HepG2 (cell line): ENCODE measurements around the gene SLC27A3. TPM values are rescaled to one million over a fixed set of nuclear protein-coding genes. Genes with fewer than 3 reads are reported as not detected.

ENCODE experiments used
- ATAC-seq: fragments of 200-7000 bp; cut with Tn5 transposase; 3 replicates; pipeline ENCODE4 v1.9.1; 2020; ENCODE audit warnings: mild to moderate bottlenecking, moderate library complexity
- BruUV-seq: library from RNA; stranded (reverse); fragments of 400-500 nt; replicated peaks from 2 replicates; lab custom pipeline; 2021; lab: Mats Ljungman, UMichigan
- CTCF ChIA-PET: fragments of 300-600 bp; formaldehyde crosslinking; extraction: SDS; loops from one replicate; lab custom pipeline; 2021; ENCODE audit warnings: low total read pairs, inconsistent platforms, low intra/inter-chr PET ratio; lab: Yijun Ruan, JAX
- POLR2A ChIA-PET: fragments of 350-600 bp; sonication (Branson Sonifier 250); formaldehyde crosslinking; loops from one replicate; lab custom pipeline; 2020; ENCODE audit warnings: antibody characterized with exemption, inconsistent platforms; lab: Yijun Ruan, JAX
- DNase-seq: peaks from one replicate; pipeline ENCODE4 v3.0.0-alpha.2; 2015; ENCODE audit warnings: low spot score
- FAIRE-seq: peaks from 3 replicates; lab custom pipeline; 2011; peaks lifted over from hg19 to GRCh38; lab: Jason Lieb, UNC
- H2AFZ ChIP-seq: one replicate; pipeline ENCODE4 v1.6.1; 2011; ENCODE audit warnings: low read length, inconsistent platforms
- H3K27ac ChIP-seq: fragments of 300-600 bp; 3 replicates; pipeline ENCODE4 v1.8.0; 2011; ENCODE audit warnings: mixed run types, mild to moderate bottlenecking, mixed read lengths, low read length, inconsistent platforms; ENCODE audit not compliant: insufficient read depth; ENCODE audit errors: extremely low read length
- H3K27me3 ChIP-seq, 2 experiments: fragments of 200-600 bp in 1 of 2; 2 replicates in 1 of 2; 3 replicates in 1 of 2; pipeline versions ENCODE4 v1.6.0 to v1.8.0; 2011; ENCODE audit warnings: low read length in 2 of 2, mild to moderate bottlenecking in 2 of 2, moderate library complexity in 2 of 2, inconsistent platforms in 1 of 2; ENCODE audit not compliant: insufficient read depth in 2 of 2, control insufficient read depth in 1 of 2
- H3K36me3 ChIP-seq, 2 experiments: fragments of 200-600 bp in 1 of 2; replicated peaks in 1 of 2; 2 replicates in 1 of 2; 3 replicates in 1 of 2; pipeline versions ENCODE4 v1.5.1 to v1.8.0; 2011; ENCODE audit warnings: low read length in 2 of 2, inconsistent platforms in 1 of 2; ENCODE audit not compliant: insufficient read depth in 2 of 2, control insufficient read depth in 1 of 2
- H3K4me1 ChIP-seq: 2 replicates; pipeline ENCODE4 v1.5.1; 2012; ENCODE audit warnings: low read length, inconsistent platforms; ENCODE audit not compliant: insufficient read depth
- H3K4me2 ChIP-seq: 2 replicates; pipeline ENCODE4 v1.6.0; 2011; ENCODE audit warnings: low read depth, low read length, inconsistent platforms
- H3K4me3 ChIP-seq, 3 experiments: fragments of 200-600 bp in 1 of 3; sonication (generic), shearing (Covaris generic) in 1 of 3; replicated peaks in 1 of 3; 2 replicates each; pipeline ENCODE4 v1.5.1; 2011 to 2016; ENCODE audit warnings: low read length in 3 of 3, inconsistent platforms in 2 of 3, low read depth in 2 of 3, mild to moderate bottlenecking in 2 of 3, control low read depth in 1 of 3, mixed read lengths in 1 of 3; ENCODE audit not compliant: insufficient read depth in 1 of 3
- H3K79me2 ChIP-seq: one replicate; pipeline ENCODE4 v1.6.1; 2011; ENCODE audit warnings: low read length, inconsistent platforms; ENCODE audit not compliant: insufficient read depth
- H3K9ac ChIP-seq: 2 replicates; pipeline ENCODE4 v1.6.0; 2011; ENCODE audit warnings: mild to moderate bottlenecking, low read depth, low read length, inconsistent platforms; ENCODE audit not compliant: insufficient read depth
- H3K9me3 ChIP-seq: 2 replicates; pipeline ENCODE4 v1.5.1; 2012; ENCODE audit warnings: mild to moderate bottlenecking, low read length
- H4K20me1 ChIP-seq: 2 replicates; pipeline ENCODE4 v1.6.0; 2011; ENCODE audit warnings: inconsistent platforms, mild to moderate bottlenecking, low read length, moderate library complexity; ENCODE audit not compliant: insufficient read depth
- CAMTA2 ChIP-seq: sonication (generic); formaldehyde crosslinking; IDR thresholded peaks from 2 replicates; pipeline ENCODE4 v1.4.0; 2020; ENCODE audit warnings: mild to moderate bottlenecking, missing genetic modification reagents, borderline replicate concordance
- HNRNPUL1 ChIP-seq: fragments of 200-400 bp; formaldehyde crosslinking; IDR thresholded peaks from 2 replicates; pipeline ENCODE4 v1.6.1; 2017; ENCODE audit warnings: low read depth, mild to moderate bottlenecking, low read length, moderate library complexity
- RFX3 ChIP-seq: IDR thresholded peaks from 2 replicates; pipeline ENCODE4 v1.6.1; 2016; ENCODE audit warnings: missing biosample characterization, missing genetic modification reagents
- SETDB1 ChIP-seq: sonication (generic); formaldehyde crosslinking; IDR thresholded peaks from 2 replicates; pipeline ENCODE4 v1.5.1; 2020; ENCODE audit warnings: missing genetic modification reagents, mild to moderate bottlenecking, borderline replicate concordance
- ZFP82 ChIP-seq: sonication (generic); formaldehyde crosslinking; IDR thresholded peaks from 2 replicates; pipeline ENCODE4 v1.5.1; 2020; ENCODE audit warnings: mild to moderate bottlenecking, missing genetic modification reagents, borderline replicate concordance
- ZFY ChIP-seq: sonication (generic); formaldehyde crosslinking; IDR thresholded peaks from 2 replicates; pipeline ENCODE4 v1.4.0; 2020; ENCODE audit warnings: missing genetic modification reagents
- ZNF552 ChIP-seq: sonication (generic); formaldehyde crosslinking; IDR thresholded peaks from 2 replicates; pipeline ENCODE4 v1.9.0; 2022; ENCODE audit warnings: missing genetic modification reagents, mild to moderate bottlenecking, borderline replicate concordance
- ZNF670 ChIP-seq: sonication (generic); formaldehyde crosslinking; IDR thresholded peaks from 2 replicates; pipeline ENCODE4 v1.8.0; 2022; ENCODE audit warnings: mild to moderate bottlenecking, missing genetic modification reagents, borderline replicate concordance
- ZNF768 ChIP-seq: sonication (generic); formaldehyde crosslinking; IDR thresholded peaks from 2 replicates; pipeline ENCODE4 v1.4.0; 2020; ENCODE audit warnings: missing genetic modification reagents
- ZSCAN29 ChIP-seq: sonication (generic); formaldehyde crosslinking; conservative IDR thresholded peaks from 2 replicates; pipeline ENCODE4 v1.4.0; 2020; ENCODE audit warnings: mild to moderate bottlenecking, missing genetic modification reagents
- WGBS: methylation state at CpG from one replicate; pipeline ENCODE4 v1.1.6; 2017; ENCODE audit warnings: low lambda C conversion rate; 5-methylcytosine and 5-hydroxymethylcytosine counted together
- in situ Hi-C: cut with HindIII; loops from 2 replicates; pipeline ENCODE4 v1.10.0; 2017; ENCODE audit warnings: low pct_unique_long_range_greater_than_20kb; ENCODE audit not compliant: extremely low pct_ligation_motif_present
- intact Hi-C: fragments of 100-400 bp; cut with micrococcal nuclease; formaldehyde crosslinking; loops from one replicate; pipeline ENCODE4 v1.10.0; 2022; ENCODE audit not compliant: unreplicated experiment
- polyA plus RNA-seq, 8 experiments: library from polyadenylated mRNA; depleted of rRNA in 3 of 8; stranded (reverse) in 7 of 8; unstranded in 1 of 8; fragments of >200 nt; fragmentation: Illumina TruSeq in 4 of 8; extraction: Trizol in 4 of 8; gene quantifications; 2 replicates each; pipeline versions ENCODE4 v1.2.1 to v1.2.3, GENCODE V29; 2011 to 2016; ENCODE audit warnings: low read depth in 4 of 8, missing spikeins in 1 of 8, mixed read lengths in 1 of 8; ENCODE audit not compliant: insufficient read depth in 1 of 8
- total RNA-seq, 5 experiments: library from RNA; depleted of rRNA; stranded (reverse); fragments of >200 nt; fragmentation: Illumina TruSeq; extraction: Trizol; gene quantifications; 2 replicates each; pipeline ENCODE4 v1.2.3, GENCODE V29; 2016; ENCODE audit warnings: low read depth in 1 of 5

Gene SLC27A3
- total and polyA plus RNA-seq, 2 of the 13 experiments (the other 11 are each of a cell fraction or from before 2014, with no cell fraction given) = 4.3 to 10.3 TPM

- Histone ChIP-seq H3K9ac (no peak overlapping the region), H3K4me2 (no peak overlapping the region), H3K79me2 (no peaks in the 10 kb centered on the region), H3K4me1 (peaks cover 66% of the 10 kb centered on the region), H3K36me3 (0 out of 5 replicates have a peak, but pooled peaks cover under 1 to 2% of the 10 kb centered on the region in 2 experiments), H3K27me3 (no peaks in the 10 kb centered on the region), H3K9me3 (no peaks in the 10 kb centered on the region), H2AFZ (no peak overlapping the region), H4K20me1 (no peaks in the 10 kb centered on the region), H3K4me3 (no peak overlapping the region), H3K27ac (no peak overlapping the region)
- ChIA-PET POLR2A (interaction anchor here (0.9 to 1.0 kb wide), 2 partner anchors 9 to 51 kb away, joined by 3 read pairs; partner anchors contain the start of gene INTS3), CTCF (no interaction called here)
- no TSS peak for BruUV-seq
- DNase-seq (no peak), ATAC-seq (no peak), FAIRE-seq (no peak)
- intact Hi-C loops (no loop called here), in situ Hi-C loops (loop anchor here (10.0 kb wide), 1 partner anchor 263 kb away; no protein-coding TSS in a partner anchor)
- WGBS = 75% methylated on average over 12 of the region's 22 CpGs
- TF ChIP-seq HNRNPUL1 = no peak
- TF ChIP-seq ZNF670 (CRISPR knock-in tag) = no peak
- TF ChIP-seq CAMTA2 (CRISPR knock-in tag) = no peak
- TF ChIP-seq SETDB1 (CRISPR knock-in tag) = no peak
- no peak for TF ChIP-seq RFX3
- no peak for TF ChIP-seq ZNF552 (CRISPR knock-in tag)
- no peak for TF ChIP-seq ZSCAN29 (CRISPR knock-in tag)
- TF ChIP-seq ZFP82 (CRISPR knock-in tag) = no peak
- TF ChIP-seq ZFY = no peak
- TF ChIP-seq ZNF768 = no peak
Measured at GRCh38 chr1:153778051-153778823, 3.0 kb downstream of the SLC27A3 start.
